CD4-positive, alpha-beta T cell treated with Interleukin-1 beta for 1 hour (primary cell): ENCODE results near the gene MAGI2.

Source experiments
- DNase-seq, 2 donors: peaks; one replicate each; pipeline ENCODE4 v3.0.0-alpha.2; 2020 to 2022

Gene MAGI2

GRCh38 chr7:78864339-78864738 is 589.1 kb downstream of the MAGI2 start:
- DNase-seq, result no peak

GRCh38 chr7:78863281-78863680 is 590.2 kb downstream of the MAGI2 start:
- DNase-seq, result no peak

- no peak for DNase-seq
Observed at GRCh38 chr7:78862411-78862900, 591.0 kb downstream of the MAGI2 start.

- no peak for DNase-seq
Observed at GRCh38 chr7:78852951-78853350, 600.5 kb downstream of the MAGI2 start.

GRCh38 chr7:78850093-78850740 is 603.2 kb downstream of the MAGI2 start:
- no peak for DNase-seq

GRCh38 chr7:78845155-78845554 is 608.3 kb downstream of the MAGI2 start:
- no peak for DNase-seq

- no peak for DNase-seq
Observed at GRCh38 chr7:78842068-78842467, 611.4 kb downstream of the MAGI2 start.

GRCh38 chr7:78835897-78836296 is 617.6 kb downstream of the MAGI2 start:
- DNase-seq, result no peak

GRCh38 chr7:78828317-78828716 is 625.1 kb downstream of the MAGI2 start:
- no peak for DNase-seq

- no peak for DNase-seq
Observed at GRCh38 chr7:78803501-78804127, 649.9 kb downstream of the MAGI2 start.

GRCh38 chr7:78794101-78794500 is 659.4 kb downstream of the MAGI2 start:
- DNase-seq, result no peak

- DNase-seq, result no peak
Observed at GRCh38 chr7:78792624-78793023, 660.8 kb downstream of the MAGI2 start.

GRCh38 chr7:78792006-78792405 is 661.5 kb downstream of the MAGI2 start:
- no peak for DNase-seq

GRCh38 chr7:78788464-78788863 is 665.0 kb downstream of the MAGI2 start:
- DNase-seq, result no peak

- no peak for DNase-seq
Observed at GRCh38 chr7:78787854-78788253, 665.6 kb downstream of the MAGI2 start.

- no peak for DNase-seq
Observed at GRCh38 chr7:78786055-78786454, 667.4 kb downstream of the MAGI2 start.

- no peak for DNase-seq
Observed at GRCh38 chr7:78783179-78783962, 670.1 kb downstream of the MAGI2 start.

- DNase-seq, result no peak
Observed at GRCh38 chr7:78780560-78780959, 672.9 kb downstream of the MAGI2 start.

- DNase-seq, result no peak
Observed at GRCh38 chr7:78779788-78780187, 673.7 kb downstream of the MAGI2 start.

GRCh38 chr7:78777829-78778228 is 675.6 kb downstream of the MAGI2 start:
- no peak for DNase-seq

- DNase-seq, result no peak
Observed at GRCh38 chr7:78770422-78771410, 682.8 kb downstream of the MAGI2 start.

GRCh38 chr7:78769481-78770101 is 683.9 kb downstream of the MAGI2 start:
- DNase-seq, result no peak
